Nephron (organoid): ENCODE data around the gene YWHAG.

Experiments
- H3K27ac Mint-ChIP-seq, 3 experiments: 2 replicates each; pipeline ENCODE4 v1.8.0; 2020; ENCODE audit warnings: mixed read lengths in 3 of 3, mild to moderate bottlenecking in 2 of 3, moderate library complexity in 1 of 3
- H3K27me3 Mint-ChIP-seq: 2 replicates; pipeline ENCODE4 v1.8.0; 2021; ENCODE audit warnings: low read depth, mild to moderate bottlenecking, moderate library complexity, mixed read lengths
- H3K36me3 Mint-ChIP-seq: 2 replicates; pipeline ENCODE4 v1.8.0; 2020; ENCODE audit warnings: low read depth, mixed read lengths
- H3K4me1 Mint-ChIP-seq: 2 replicates; pipeline ENCODE4 v1.8.0; 2020; ENCODE audit warnings: mixed read lengths
- H3K4me3 Mint-ChIP-seq, 3 experiments: 2 replicates each; pipeline ENCODE4 v1.8.0; 2020; ENCODE audit warnings: mild to moderate bottlenecking in 3 of 3, mixed read lengths in 3 of 3, moderate library complexity in 2 of 3
- H3K9me3 Mint-ChIP-seq: 2 replicates; pipeline ENCODE4 v1.8.0; 2020; ENCODE audit warnings: mixed read lengths
- CTCF ChIP-seq, 3 experiments: fragments of 200-600 bp; sonication (generic); IDR thresholded peaks; one replicate each; pipeline ENCODE4 v1.5.0; 2021; ENCODE audit warnings: antibody characterized with exemption in 3 of 3; ENCODE audit not compliant: unreplicated experiment in 3 of 3

Gene YWHAG

GRCh38 chr7:76286842-76287403 is 71.9 kb downstream of the YWHAG start:
- peaks cover 50% of the 10 kb centered on the region for H3K27me3 Mint-ChIP-seq
- H3K27ac Mint-ChIP-seq: no peak overlapping the region
- H3K4me3 Mint-ChIP-seq: no peak overlapping the region
- no peaks in the 10 kb centered on the region for H3K9me3 Mint-ChIP-seq
- no peaks in the 10 kb centered on the region for H3K36me3 Mint-ChIP-seq
- no peak for TF ChIP-seq CTCF (IDR thresholded peaks at IDR 0.05; ENCODE audit: unreplicated experiment in 3 of 3)
- H3K4me1 Mint-ChIP-seq: peaks cover 14% of the 10 kb centered on the region

GRCh38 chr7:76285604-76286374 is 73.0 kb downstream of the YWHAG start:
- no peak overlapping the region for H3K27ac Mint-ChIP-seq
- TF ChIP-seq CTCF (IDR thresholded peaks at IDR 0.05; ENCODE audit: unreplicated experiment in 3 of 3): no peak
- no peaks in the 10 kb centered on the region for H3K9me3 Mint-ChIP-seq
- H3K27me3 Mint-ChIP-seq: peaks cover 56% of the 10 kb centered on the region
- H3K4me3 Mint-ChIP-seq: peak overlapping the region in 1 of 3 experiments; percentile 34
- H3K36me3 Mint-ChIP-seq: no peaks in the 10 kb centered on the region
- peaks cover 6% of the 10 kb centered on the region for H3K4me1 Mint-ChIP-seq

GRCh38 chr7:76283254-76284159 is 75.3 kb downstream of the YWHAG start:
- H3K4me1 Mint-ChIP-seq: peaks cover 6% of the 10 kb centered on the region
- H3K27ac Mint-ChIP-seq: no peak overlapping the region
- H3K27me3 Mint-ChIP-seq: peaks cover 73% of the 10 kb centered on the region
- no peak for TF ChIP-seq CTCF (IDR thresholded peaks at IDR 0.05; ENCODE audit: unreplicated experiment in 3 of 3)
- H3K4me3 Mint-ChIP-seq: peak overlapping the region; percentile 71 to 79 (median 78)
- H3K36me3 Mint-ChIP-seq: no peaks in the 10 kb centered on the region
- H3K9me3 Mint-ChIP-seq: no peaks in the 10 kb centered on the region

DNA sequence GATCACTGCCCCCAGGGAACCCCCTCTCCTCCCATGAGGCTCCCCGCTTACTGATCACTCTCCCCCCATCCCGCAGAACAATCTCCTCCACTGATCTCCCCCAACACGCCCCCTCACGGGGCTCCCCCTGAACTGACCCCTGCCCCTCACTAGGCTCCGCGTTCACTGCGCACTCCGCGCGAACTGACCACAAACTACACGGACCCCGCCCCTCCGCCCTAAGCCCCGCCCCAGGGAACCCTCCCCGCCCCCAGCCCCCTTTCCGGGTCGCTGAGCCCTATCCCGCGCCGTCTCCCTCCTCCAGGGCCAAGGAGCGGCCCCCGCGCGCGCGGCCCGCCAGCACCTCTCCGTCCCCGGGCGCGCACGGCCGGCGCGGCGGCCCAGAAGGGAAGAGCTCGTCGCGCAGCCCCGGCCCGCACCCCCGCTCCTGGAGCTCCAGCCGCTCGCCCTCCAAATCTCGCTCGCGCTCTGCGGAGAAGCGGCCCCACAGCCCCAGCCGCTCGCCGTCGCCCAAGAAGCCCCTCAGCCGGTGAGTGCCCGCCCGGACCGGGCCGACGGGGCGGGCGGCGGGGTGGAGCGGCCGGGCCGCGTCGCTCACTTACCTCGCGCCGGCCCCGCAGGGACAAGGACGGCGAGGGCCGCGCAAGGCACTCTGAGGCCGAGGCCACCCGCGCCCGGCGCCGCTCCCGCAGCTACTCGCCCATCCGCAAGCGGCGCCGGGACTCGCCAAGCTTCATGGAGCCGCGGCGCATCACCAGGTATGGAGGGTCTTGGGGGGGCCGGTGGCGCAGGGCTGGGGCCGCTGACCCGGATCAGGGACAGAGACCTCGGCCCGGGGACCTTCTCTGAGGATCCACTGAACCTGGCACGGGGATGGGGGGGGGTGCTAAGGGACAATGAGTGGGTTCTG is 76.2 kb downstream of the YWHAG start:
- no peaks in the 10 kb centered on the region for H3K36me3 Mint-ChIP-seq
- H3K4me3 Mint-ChIP-seq: peak overlapping the region; percentile 79 to 84 (median 81)
- H3K27ac Mint-ChIP-seq: no peak overlapping the region
- TF ChIP-seq CTCF (IDR thresholded peaks at IDR 0.05; ENCODE audit: unreplicated experiment in 3 of 3): no peak
- H3K9me3 Mint-ChIP-seq: no peaks in the 10 kb centered on the region
- H3K27me3 Mint-ChIP-seq: peaks cover 79% of the 10 kb centered on the region
- H3K4me1 Mint-ChIP-seq: peaks cover 6% of the 10 kb centered on the region

DNA sequence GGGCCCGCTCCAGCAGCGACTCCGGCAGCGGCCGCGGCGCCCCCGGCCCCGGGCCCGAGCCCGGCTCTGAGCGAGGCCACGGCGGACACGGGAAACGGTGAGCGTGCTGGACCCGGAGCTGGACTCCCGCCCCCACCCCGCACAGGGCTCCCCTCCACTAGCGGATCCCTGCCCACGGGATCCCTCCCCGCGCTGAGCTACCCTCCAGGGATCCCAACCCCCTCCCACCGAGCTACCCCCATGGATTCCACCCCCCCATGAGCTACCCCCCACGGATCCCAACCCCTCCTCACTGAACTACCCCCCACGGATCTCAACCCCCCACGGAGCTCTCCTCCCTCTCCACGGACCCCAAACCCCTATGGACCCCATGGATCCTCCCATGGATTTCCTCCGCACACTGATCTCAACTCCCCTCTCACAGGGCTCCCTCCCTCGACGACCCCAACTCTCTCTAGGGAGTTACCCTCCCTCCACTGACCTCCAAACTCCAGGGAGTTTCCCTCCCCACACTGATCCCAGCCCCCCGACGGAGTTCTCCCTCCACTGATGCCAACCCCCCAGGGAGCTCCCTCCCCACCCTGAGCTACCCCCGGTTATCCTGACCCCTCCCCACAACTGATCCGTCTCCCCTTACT is 77.0 kb downstream of the YWHAG start:
- Mint-ChIP-seq H3K27ac (no peak overlapping the region), H3K36me3 (no peaks in the 10 kb centered on the region), H3K9me3 (no peaks in the 10 kb centered on the region), H3K4me1 (peaks cover 6% of the 10 kb centered on the region), H3K4me3 (peak overlapping the region; percentile 78 to 84 (median 81)), H3K27me3 (peaks cover 84% of the 10 kb centered on the region)
- no peak for TF ChIP-seq CTCF (IDR thresholded peaks at IDR 0.05; ENCODE audit: unreplicated experiment in 3 of 3)
